ENCODE measurements around the gene GMCL1.
"Not testable (repeated sequence)": the region's sequence is repeated elsewhere in the genome, so short reads cannot be mapped to it uniquely, and the experiment has no call there.

Gene GMCL1

DNA sequence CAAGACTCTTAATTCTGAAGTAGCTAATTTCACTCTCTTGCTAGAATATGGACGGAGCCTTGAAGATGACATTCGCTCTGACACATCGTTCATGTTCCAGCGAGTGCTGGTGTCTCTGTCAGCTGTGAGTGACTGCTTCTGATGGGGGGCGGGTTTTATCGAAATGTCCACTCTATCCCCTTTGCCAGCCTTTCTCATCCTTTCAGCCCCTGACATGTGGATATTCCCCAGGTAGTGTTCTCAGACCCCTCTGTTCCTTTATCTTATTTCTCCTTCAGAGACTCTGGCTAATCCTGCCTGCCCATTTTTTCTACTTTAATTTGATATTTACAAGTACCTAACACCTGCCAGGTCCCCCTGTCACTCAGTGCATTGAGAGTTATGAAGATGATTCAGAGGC is 18.9 kb upstream of the GMCL1 start:
- no peak for DNase-seq

DNA sequence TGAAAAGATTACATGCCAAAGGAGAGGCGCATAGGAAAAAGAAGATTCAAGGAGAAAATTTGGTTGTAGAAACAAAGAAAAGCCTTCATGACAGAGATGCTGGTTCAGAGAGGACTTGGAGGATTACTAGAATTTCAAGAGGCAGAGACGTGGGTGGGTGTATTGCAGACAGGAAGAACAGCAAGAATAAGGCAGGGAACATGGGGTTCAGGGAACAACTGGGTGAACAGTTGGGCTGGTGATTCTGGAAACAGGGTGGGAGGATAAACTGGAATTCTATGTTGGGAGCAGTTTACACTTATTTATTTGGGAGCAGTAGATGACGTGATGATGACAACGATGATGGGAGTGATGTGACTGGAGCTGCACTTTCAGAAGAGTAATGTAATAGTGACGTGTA is 18.4 kb upstream of the GMCL1 start:
- no peak for DNase-seq

DNA sequence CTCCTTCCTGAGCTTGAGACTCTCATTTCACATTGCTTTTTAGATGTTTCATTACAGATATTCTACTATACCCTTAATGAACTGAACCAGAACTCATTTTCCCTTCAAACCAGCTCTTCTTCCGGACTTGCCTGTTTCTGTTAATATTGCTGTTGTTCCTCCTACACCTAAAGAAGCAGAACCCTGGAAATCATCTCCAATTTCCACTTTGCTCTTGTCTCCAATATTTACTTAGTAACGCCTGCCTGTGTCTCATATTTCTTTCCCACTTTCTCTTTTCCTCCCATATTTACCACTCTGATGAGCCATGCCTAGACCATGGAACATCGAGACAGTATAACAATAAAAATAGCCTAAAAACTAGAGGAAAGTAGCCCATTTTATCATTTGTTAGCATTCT is 17.9 kb upstream of the GMCL1 start:
- DNase-seq, result no peak

DNA sequence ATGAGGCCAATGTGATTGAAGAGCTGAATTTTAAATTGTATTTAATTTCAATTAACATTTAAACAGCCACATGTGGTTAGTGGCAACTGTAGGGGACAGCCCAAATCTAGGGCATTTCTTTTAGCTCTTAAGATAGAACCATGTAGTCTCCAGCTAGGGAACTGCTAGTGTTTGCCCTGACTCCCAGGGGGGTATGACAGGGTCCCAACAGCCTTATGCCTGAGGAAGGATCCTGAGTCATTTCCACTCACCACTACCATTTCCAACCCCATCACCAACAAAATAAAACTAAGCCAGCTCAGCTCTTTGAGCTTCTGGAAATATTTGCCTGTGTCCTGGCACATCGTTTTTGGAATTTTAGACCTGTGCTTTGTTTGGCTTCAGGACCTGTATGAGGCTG is 13.7 kb upstream of the GMCL1 start:
- no peak for DNase-seq

DNA sequence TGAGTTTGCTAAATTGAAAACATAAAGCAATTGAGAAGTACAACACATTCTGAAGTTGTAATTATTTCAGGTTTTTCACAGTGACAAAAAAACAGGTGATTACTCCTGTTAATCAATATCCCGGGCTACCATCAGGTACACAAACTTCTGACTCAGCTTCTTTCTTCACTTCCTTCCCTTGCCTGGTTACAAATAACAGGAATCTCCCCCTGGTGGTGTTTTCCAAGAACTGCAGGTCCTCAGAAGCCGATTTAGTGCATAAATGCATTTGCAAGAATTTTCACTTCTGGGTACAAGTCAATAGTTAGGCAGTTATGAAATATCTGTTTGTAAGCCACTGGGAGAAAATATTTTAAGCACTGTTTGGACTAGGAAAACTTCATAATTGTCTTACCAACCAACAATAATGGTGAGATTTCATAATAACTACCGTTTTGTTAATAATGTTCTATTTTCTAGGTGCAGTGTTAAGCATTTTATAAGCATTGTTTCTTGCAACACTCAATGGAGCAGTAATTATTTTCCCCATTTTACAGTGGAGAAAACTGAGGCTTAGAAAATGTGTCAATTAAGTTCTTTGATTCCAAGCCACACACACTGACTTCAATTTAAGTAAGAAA is 12.4 kb upstream of the GMCL1 start:
- DNase-seq, result peak; percentile 83

DNA sequence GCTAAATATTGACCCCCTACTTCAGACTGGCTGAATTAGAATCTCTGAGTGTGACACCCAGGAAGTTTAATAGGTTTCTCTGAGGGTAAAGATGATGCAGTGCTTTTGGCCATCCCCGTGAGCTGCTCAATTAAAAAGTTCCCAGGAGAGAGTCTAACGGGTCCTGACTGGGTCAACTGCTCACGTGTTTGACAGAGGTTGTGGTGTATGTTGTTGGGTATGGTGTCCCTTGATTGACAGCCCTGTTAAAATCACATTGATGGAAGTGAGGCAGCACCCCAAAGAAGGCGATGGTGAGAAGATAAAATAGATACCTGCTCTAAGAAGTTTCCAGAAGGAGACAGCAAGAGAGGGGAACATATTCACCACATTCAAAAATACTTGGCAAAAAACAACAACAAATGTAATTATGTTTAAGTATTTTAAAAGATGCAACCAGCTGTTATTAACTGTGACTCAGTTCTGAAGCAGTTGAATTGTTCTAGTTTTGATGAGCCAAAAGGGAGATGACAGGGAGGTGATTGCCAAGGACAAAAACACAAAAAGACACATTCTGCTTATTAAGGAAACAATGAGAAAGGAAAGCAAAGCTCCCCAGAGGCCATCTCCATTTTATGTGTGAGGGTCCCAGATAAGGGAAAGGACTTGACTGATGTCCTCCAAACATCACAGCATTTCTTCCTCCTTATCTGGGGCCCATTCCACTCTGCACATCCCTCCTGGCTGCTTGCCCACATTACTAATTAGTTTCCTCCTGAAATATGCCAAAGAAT is 11.5 kb upstream of the GMCL1 start:
- no peak for DNase-seq

DNA sequence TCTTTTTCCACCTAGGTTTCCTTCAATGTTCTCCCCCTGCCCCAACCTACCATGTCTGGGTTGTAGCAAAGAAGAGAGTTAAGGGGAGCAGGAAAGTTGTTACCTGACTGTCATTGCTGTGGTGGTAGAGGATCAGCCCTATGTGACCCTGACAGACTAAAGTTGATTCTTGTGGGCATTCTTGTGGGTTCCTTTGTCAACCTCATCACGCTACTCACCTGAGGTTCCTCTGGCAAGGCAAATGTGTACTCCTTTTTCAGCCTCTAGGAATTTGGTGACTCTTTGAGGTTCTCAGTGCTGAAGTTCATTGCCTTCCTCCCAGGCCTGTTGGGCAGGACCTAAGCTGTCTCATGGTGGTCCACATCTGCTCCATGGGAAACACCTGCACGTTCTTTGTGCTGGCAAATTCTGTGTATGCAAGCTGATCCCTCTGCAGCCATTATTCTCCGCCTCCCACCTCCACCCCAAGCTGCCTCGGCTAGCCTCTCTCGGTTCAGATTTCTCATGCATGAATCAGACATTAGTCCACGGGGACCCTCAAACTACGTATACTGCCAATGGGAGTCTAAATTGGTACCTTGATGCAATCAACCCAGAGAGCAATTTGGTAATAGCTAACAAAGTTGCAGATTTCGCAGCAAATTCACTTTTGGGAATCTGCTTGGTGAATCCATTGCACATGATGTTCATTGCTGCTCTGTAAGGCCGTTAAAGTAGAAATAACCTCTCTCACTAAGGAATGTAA is 1.5 kb upstream of the GMCL1 start:
- DNase-seq, result no peak

DNA sequence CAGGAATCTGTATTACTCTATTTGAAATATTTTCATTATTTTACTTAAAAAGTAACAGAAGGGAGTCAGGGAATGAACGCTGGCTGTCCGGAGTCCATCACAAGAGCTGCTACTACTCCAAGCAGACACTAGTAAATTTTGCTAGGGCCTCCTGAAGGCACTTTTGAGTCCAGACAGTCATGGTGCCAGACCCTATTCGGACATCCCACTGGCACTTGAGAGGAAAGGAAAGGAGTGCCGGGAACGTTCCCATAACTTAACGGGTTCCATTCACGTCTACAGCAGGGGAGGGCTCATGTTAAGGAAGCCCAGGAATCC is 563 bp upstream of the GMCL1 start:
- DNase-seq, result no peak

DNA sequence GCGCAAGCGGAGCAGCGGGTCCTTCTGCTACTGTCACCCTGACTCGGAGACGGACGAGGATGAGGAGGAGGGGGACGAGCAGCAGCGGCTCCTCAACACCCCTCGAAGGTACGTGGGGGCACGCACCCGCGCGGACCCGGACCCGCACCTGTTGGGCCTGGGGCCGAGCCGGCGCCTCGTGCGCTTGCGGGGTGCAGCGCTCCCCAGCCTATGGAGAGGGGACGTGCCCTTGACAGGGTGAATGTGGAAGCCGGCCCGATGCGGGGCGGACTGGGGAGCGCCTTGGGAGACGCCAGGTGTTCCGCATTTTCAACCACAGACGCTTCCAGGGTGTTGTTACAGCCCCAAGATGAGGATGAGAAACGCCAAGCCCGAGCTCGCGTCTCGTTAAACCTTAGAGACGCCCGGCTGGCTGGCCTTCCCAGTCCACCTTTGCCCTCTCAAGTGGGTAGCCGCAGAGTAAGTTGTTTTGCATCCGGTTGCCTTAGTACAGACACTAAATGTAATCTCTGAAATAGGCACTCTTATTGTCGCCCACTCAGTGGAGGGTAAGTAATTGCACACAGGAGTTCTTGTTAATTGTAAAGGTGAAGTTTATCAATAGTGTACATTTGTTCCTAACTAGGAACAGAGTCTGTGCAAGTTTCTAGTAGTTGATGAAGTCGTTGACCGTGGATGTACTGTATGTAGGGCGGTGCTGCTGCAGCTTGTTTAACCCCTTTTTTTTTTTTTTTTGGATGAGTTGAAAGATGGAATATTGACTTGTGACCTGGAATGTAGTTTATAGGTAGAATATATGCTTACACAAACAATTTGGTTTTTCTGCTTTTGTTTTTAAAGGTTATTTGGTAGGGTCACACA is 815 bp downstream of the GMCL1 start:
- no peak for DNase-seq

DNA sequence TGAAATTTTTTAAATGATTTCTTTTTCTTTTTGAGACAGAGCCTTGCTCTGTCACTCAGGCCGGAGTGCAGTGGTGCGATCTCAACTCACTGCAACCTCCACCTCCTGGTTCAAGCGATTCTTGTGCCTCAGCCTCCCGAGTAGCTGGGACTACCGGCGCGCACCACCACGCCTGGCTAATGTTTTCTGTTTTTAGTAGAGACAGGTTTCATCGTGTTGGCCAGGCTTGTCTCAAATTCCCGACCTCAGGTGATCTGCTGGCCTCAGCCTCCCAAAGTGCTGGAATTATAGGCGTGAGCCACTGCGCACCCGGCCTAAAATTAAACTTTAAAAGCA is 1.4 kb downstream of the GMCL1 start:
- not testable (repeated sequence) for DNase-seq

DNA sequence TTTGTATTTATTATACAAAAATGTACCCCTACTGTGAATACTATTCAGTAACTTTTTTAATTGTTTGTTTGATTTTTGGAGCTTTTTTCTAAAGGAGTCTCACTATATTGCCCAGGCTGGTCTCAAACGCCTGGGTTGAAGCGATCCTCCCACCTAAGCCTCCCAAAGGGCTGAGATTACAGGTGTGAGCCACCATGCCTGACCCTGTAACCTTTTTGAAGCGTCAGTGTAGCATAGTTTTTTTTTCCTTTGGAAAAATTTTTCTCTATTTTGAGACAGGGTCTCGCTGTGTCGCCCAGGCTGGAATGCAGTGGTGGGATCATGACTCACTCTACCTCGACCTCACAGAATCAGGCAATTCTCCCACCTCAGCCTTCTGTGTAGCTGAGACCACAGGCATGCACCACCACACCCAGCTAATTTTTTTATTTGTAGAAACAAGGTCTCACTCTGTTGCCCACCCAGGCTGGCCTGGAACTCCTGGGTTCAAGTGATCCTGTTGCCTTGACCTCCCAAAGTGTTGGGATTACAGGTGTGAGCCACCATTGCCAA is 2.0 kb downstream of the GMCL1 start:
- DNase-seq, result no peak

DNA sequence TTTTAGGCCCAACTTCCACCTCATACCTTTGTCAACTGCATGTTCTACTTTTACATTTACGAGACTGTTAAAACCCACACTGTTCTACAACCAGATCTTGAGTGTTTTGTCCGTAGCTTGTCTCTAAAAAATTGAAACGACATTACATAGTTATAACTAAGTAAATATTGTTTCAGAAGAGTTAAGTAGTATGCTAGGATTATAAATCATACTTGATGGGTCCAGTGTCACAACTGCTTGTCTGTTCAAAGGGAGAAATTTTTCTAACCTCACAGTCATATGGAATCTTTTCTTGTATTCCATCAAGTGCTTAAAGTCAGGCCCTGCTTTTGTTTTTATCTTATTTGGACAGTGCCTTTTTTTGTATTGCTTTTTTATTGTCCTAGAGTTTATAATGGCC is 4.3 kb downstream of the GMCL1 start:
- DNase-seq, result no peak

DNA sequence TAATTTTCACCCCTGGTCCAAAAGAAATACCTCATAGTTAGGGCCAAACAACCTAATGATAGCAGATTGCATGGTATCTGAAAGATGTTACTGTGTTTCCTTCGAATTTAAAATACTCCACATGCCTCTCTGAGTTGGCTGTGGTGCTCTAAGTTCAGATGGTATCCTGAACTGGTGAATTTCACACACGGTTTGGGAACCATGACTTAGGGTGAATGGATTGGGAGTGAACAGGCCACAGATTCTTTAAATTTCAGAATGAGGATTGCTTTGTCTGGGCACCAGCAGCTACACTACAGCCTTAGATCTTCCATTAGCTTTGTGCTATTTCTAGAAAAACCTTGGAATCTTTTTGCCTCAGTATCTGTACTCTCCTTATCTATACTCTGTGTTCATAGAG is 6.2 kb downstream of the GMCL1 start:
- DNase-seq, result no peak

DNA sequence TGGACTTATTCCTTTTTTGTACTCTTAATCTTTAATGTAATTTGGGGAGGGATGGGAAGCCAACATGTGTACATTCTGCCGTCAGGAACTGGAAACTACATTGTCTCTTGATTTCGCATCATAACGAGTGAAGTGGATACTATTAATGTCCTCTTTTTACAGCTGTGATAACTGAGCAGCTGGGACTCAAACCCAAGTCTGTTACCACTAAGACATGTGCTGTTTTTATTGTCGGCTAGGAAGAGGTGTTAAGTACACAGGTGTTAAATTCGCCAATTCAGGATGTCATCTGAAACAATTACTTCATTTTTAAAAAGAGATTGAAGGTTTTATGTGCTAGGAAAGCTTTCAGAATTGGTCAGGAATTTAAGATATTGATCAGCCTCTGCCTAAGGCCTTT is 6.9 kb downstream of the GMCL1 start:
- DNase-seq, result no peak

DNA sequence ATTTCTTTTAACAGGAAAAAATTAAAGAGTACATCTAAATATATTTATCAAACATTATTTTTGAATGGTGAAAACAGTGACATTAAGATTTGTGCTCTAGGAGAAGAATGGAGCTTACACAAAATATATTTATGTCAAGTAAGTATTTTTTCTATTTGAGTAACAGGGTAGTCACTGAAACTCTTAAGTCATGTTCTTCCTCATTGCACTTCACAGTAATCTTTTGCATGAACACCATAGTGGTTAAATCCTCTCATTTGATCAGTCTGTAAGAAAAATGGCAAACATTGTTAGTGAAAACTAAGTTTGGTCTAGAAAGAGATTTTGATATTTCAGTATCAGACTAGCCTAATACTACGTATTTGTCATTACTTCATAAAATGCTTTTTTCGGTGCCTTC is 8.1 kb downstream of the GMCL1 start:
- DNase-seq, result no peak

DNA sequence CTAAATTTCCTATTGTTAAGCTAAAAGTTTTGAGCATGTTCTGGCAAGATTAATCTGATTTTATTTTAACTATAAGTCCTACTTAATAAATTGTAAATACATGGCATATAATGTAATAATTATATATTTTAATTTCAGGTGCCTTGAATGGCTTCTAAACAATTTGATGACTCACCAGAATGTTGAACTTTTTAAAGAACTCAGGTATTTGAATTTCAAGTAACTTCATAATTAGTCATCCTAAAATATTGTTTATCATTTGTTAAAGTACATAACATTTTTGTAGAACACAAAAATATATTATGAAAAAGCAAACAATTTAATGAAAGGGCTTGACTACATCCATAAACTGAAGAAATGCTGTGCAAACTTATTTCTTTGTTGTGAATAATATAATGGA is 14.5 kb downstream of the GMCL1 start:
- no peak for DNase-seq

DNA sequence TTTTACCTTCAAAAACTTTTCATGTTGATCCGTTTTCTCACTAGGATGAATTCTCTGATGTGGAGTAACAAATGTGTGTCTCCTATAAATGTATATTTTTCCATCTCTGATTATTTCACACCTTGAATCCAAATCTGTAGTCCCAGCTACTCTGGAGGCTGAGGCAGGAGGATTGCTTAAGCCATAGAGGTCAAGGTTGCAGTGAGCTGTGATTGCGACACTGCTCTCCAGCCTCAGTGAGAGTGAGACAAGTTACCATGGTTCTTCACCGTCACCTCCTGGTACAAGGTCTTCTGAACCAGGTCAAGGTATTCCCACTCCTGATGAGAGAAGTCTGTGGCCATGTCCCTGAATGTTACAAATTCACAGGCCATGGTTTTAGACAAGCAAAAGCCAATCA is 15.1 kb downstream of the GMCL1 start:
- no peak for DNase-seq

DNA sequence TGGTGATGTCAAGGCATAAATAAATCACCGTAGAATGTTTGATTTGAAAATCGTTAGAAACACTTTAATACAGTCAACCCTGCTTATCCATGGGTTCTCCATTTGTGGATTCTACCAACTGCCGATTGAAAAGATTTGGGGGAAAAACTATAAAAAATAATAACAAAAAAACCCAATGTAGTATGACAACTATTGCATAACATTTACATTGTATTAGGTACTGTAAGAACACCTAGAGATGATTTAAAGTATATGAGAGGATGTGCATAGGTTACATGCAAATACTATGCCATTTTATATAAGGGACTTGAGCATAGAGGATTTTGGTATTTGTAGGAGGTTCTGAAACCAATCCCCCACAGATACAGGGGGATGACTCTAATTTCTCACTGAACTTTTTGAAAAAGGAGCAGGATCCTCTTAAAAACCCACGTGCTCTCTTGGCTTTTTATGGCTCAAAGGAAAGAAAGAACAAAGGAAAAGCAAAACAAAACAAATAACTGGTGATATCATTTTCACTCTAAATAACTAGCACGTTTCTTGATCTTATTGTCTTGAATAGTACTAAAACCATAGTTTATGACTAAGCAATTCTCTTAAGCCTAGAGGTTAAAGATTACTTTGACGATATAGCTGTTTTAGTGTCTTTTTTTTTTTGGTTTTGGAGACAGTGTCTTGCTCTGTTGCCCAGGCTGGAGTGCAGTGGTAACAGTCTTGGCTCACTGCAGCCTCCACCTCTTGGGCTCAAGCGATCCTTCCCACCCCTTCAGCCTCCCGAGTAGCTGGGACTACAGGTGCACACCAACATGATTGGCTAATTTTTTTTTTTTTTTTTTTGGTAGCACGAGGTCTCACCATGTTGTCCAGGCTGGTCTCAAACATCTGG is 17.0 kb downstream of the GMCL1 start:
- DNase-seq, result no peak

DNA sequence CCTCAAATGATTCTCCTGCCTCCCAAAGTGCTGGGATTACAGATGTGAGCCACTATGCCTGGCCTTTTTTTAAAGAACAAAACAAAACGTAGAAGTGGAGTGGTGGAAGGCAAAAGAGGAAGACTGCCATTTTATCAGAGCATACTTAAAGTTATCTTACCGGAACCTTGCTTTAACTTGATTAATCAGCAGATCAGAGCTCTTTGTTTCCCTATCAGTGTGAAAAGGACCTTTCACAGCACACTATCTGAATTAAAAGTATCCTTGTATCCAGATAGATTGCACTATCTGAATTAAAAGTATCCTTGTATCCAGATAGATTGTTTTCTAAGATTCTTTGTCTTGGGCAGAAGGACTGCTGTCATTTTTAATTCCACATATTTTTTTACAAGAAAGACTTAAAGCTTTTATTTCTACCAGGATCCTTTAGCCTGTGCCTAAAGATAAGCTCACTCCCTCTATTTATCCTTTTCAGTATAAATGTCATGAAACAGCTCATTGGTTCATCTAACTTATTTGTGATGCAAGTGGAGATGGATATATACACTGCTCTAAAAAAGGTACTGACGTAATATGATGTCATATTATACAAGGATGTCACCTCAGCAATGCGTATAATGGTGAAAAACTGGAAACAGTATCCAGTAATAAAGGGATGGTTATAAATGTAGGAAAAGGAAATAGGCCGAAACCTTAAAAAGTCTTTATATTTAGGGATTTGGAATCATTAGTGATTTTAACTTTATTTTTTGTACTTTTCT is 17.8 kb downstream of the GMCL1 start:
- no peak for DNase-seq

DNA sequence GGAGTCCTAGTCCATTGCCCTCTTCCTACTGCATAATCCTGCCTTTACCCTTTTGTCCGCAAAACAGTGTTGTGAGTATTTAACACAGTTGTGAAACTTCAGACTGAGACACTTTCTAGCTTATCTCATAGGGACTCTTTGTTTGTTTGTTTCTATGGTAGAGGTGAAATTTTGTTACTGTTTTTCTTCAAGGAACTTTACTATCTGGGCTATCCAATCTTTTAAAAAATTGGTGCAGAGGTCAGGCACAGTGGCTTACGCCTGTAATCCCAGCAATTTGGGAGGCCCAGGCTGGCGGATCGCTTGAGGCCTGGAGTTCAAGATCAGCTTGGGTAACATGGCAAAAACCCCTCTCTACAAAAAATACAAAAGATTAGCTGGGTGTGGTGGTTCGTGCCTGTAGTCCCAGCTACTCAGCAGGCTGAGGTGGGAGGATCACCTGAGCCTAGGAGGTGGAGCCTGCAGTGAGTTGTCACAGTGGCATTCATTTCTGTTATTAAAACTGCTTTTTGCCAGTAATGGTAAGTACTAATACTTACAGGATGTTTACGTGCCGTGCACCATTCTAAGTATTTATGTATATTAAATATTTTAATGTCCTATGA is 18.8 kb downstream of the GMCL1 start:
- no peak for DNase-seq

DNA sequence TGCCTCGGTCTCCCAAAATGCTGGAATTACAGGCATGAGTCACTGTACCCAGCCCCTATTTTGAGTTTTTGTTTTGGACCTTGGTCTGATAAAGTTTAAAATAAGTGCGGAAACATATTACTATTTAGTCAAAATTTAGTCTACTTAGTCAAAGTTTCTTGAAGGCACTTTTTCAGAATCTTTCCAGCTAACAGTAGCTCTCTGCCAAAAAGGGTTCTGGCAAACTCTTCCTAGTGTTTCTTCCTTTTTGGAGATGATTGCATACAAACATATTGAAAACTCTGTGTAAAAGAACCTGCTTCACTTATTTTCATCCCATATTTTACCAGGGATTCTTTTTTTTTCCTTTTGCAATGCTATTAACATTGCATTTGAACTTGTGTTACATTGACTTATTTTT is 28.8 kb downstream of the GMCL1 start:
- DNase-seq, result no peak
